ENCODE measurements around the gene NTHL1. TPM values are rescaled to one million over a fixed set of nuclear protein-coding genes. Genes with fewer than 3 reads are reported as not detected.

Gene NTHL1
- total and polyA plus RNA-seq, 2 donors (not counting 3 experiments of a cell fraction or from before 2014, with no cell fraction given), result 39.8 to 65.8 TPM

GRCh38 chr16:2072926-2073325 lies 25.3 kb upstream of the NTHL1 start:
- dilution Hi-C loops (cut with MboI; ENCODE audit: extremely low pct_ligation_motif_present, low sequenced_read_pairs) (no loop called here), intact Hi-C loops (cut with micrococcal nuclease) (no loop called here)
- Histone ChIP-seq H3K36me3 (ENCODE audit: control insufficient read depth in 2 of 2, extremely low read depth in 1 of 2, insufficient read depth in 2 of 2, low read length in 2 of 2) (peaks cover 2 to 43% of the 10 kb centered on the region in 2 experiments), H3K27ac (ENCODE audit: insufficient read depth, low read depth, low read length) (no peak overlapping the region), H2AFZ (ENCODE audit: low read depth, low read length) (no peak overlapping the region), H3K9me3 (replicated peaks; ENCODE audit: control insufficient read depth, insufficient read depth, low read length) (no peaks in the 10 kb centered on the region), H3K4me1 (ENCODE audit: control insufficient read depth, extremely low read depth, insufficient read depth, low read length) (no peaks in the 10 kb centered on the region), H3K4me3 (replicated peaks in 1 of 3; ENCODE audit: insufficient read depth in 1 of 3, low read depth in 1 of 3, low read length in 3 of 3) (no peak overlapping the region), H3K27me3 (ENCODE audit: control insufficient read depth in 2 of 2, insufficient read depth in 2 of 2, low read length in 2 of 2) (no peaks in the 10 kb centered on the region), H3K4me2 (ENCODE audit: insufficient read depth, low read length) (no peak overlapping the region), H3K9ac (replicated peaks; ENCODE audit: extremely low read depth, insufficient read depth, low read length) (no peak overlapping the region), H3K79me2 (ENCODE audit: control insufficient read depth, insufficient read depth, low read length) (no peaks in the 10 kb centered on the region), H4K20me1 (replicated peaks; ENCODE audit: control insufficient read depth, extremely low read depth, insufficient read depth, low read length) (no peaks in the 10 kb centered on the region), H3K9me1 (replicated peaks; ENCODE audit: control insufficient read depth, extremely low read depth, insufficient read depth, low read length) (no peaks in the 10 kb centered on the region)
- no peak for TF ChIP-seq MAX (IDR thresholded peaks at IDR 0.05; ENCODE audit: insufficient read depth, insufficient read length)
- TF ChIP-seq POLR2AphosphoS5 (IDR thresholded peaks at IDR 0.05; ENCODE audit: insufficient read depth, low read depth, low read length), result no peak
- TF ChIP-seq EZH2 (IDR thresholded peaks at IDR 0.05; ENCODE audit: borderline replicate concordance, low read depth, low read length, severe bottlenecking), result no peak
- TF ChIP-seq GATA2 (IDR thresholded peaks at IDR 0.05; ENCODE audit: insufficient read depth, insufficient read length, low read depth, low read length), result no peak
- CTCF ChIA-PET, result interaction anchor here (2.2 kb wide), 1 partner anchor 68 kb away, joined by 9 read pairs; no protein-coding TSS in a partner anchor
- FAIRE-seq (no peak), DNase-seq (ENCODE audit: low read depth, low spot score) (no peak)
- no TSS peak for BruUV-seq (replicated peaks)
- POLR2A ChIA-PET, result no interaction called here

GRCh38 chr16:2071454-2072202 lies 24.0 kb upstream of the NTHL1 start:
- DNase-seq (ENCODE audit: low read depth, low spot score) (no peak), FAIRE-seq (no peak)
- no peak overlapping the region for H3K4me3 ChIP-seq (replicated peaks in 1 of 3; ENCODE audit: insufficient read depth in 1 of 3, low read depth in 1 of 3, low read length in 3 of 3)
- H4K20me1 ChIP-seq (replicated peaks; ENCODE audit: control insufficient read depth, extremely low read depth, insufficient read depth, low read length), result no peaks in the 10 kb centered on the region
- intact Hi-C loops (cut with micrococcal nuclease) (no loop called here), dilution Hi-C loops (cut with MboI; ENCODE audit: extremely low pct_ligation_motif_present, low sequenced_read_pairs) (no loop called here)
- no peaks in the 10 kb centered on the region for H3K27me3 ChIP-seq (ENCODE audit: control insufficient read depth in 2 of 2, insufficient read depth in 2 of 2, low read length in 2 of 2)
- H3K27ac ChIP-seq (ENCODE audit: insufficient read depth, low read depth, low read length), result no peak overlapping the region
- no peaks in the 10 kb centered on the region for H3K4me1 ChIP-seq (ENCODE audit: control insufficient read depth, extremely low read depth, insufficient read depth, low read length)
- no TSS peak for BruUV-seq (replicated peaks)
- H3K9ac ChIP-seq (replicated peaks; ENCODE audit: extremely low read depth, insufficient read depth, low read length), result no peak overlapping the region
- H3K9me3 ChIP-seq (replicated peaks; ENCODE audit: control insufficient read depth, insufficient read depth, low read length), result no peaks in the 10 kb centered on the region
- POLR2A ChIA-PET, result no interaction called here
- no peak for TF ChIP-seq JUN (IDR thresholded peaks at IDR 0.05; ENCODE audit: borderline replicate concordance, insufficient read depth, insufficient read length, low read depth)
- no peak for TF ChIP-seq EZH2 (IDR thresholded peaks at IDR 0.05; ENCODE audit: borderline replicate concordance, low read depth, low read length, severe bottlenecking)
- TF ChIP-seq POLR2A (IDR thresholded peaks at IDR 0.05; ENCODE audit: low read depth, low read length), result no peak
- TF ChIP-seq MAX (IDR thresholded peaks at IDR 0.05; ENCODE audit: insufficient read depth, insufficient read length), result no peak
- no peak for TF ChIP-seq FOS (IDR thresholded peaks at IDR 0.05; ENCODE audit: borderline replicate concordance, insufficient read depth, low read length)
- TF ChIP-seq CTCF (IDR thresholded peaks at IDR 0.05; ENCODE audit: extremely low read depth in 1 of 2, insufficient read depth in 1 of 2, low read depth in 1 of 2, low read length in 2 of 2), result no peak
- TF ChIP-seq GATA2 (IDR thresholded peaks at IDR 0.05; ENCODE audit: insufficient read depth, insufficient read length, low read depth, low read length), result no peak
- no peak for TF ChIP-seq MYC (IDR thresholded peaks at IDR 0.05; ENCODE audit: low read depth, low read length)
- no peak for TF ChIP-seq POLR2AphosphoS5 (IDR thresholded peaks at IDR 0.05; ENCODE audit: insufficient read depth, low read depth, low read length)
- no peak overlapping the region for H2AFZ ChIP-seq (ENCODE audit: low read depth, low read length)
- no peaks in the 10 kb centered on the region for H3K79me2 ChIP-seq (ENCODE audit: control insufficient read depth, insufficient read depth, low read length)
- H3K9me1 ChIP-seq (replicated peaks; ENCODE audit: control insufficient read depth, extremely low read depth, insufficient read depth, low read length), result no peaks in the 10 kb centered on the region
- CTCF ChIA-PET, result interaction anchor here (1.0 to 1.4 kb wide), 3 partner anchors 13 to 69 kb away, joined by 3 to 4 read pairs (median 4); no protein-coding TSS in a partner anchor
- H3K36me3 ChIP-seq (ENCODE audit: control insufficient read depth in 2 of 2, extremely low read depth in 1 of 2, insufficient read depth in 2 of 2, low read length in 2 of 2), result peaks cover 2 to 38% of the 10 kb centered on the region in 2 experiments
- no peak overlapping the region for H3K4me2 ChIP-seq (ENCODE audit: insufficient read depth, low read length)

Data from endothelial cell of umbilical vein (primary cell).